ENCODE data around the gene SORT1. TPM values are rescaled to one million over a fixed set of nuclear protein-coding genes. Genes with fewer than 3 reads are reported as not detected.

Gene SORT1
- total RNA-seq, 1 experiment from 2014 or later: 47.9 TPM

GRCh38 chr1:109350655-109351054 is 47.1 kb downstream of the SORT1 start:
- no peaks in the 10 kb centered on the region for H3K79me2 ChIP-seq (ENCODE audit: insufficient read depth, low read length)
- H3K27ac Mint-ChIP-seq: no peak overlapping the region
- no peak overlapping the region for H4K91ac ChIP-seq (ENCODE audit: insufficient read length, low read depth, low read length)
- peaks cover 3 to 50% (median 44%) of the 10 kb centered on the region in 3 experiments for H3K36me3 Mint-ChIP-seq (ENCODE audit: insufficient read depth in 1 of 3, low read depth in 3 of 3)
- no peak overlapping the region for H2BK5ac ChIP-seq (ENCODE audit: insufficient read length, low read length)
- no peak overlapping the region for H2AK5ac ChIP-seq (ENCODE audit: insufficient read length, low read length)
- H3K18ac ChIP-seq (ENCODE audit: insufficient read length, low read depth, low read length): no peak overlapping the region
- H4K5ac ChIP-seq (ENCODE audit: insufficient read length, low read depth, low read length): no peak overlapping the region
- H3K9me3 ChIP-seq (ENCODE audit: control insufficient read depth, low read depth, low read length): no peaks in the 10 kb centered on the region
- no peak overlapping the region for H3K23ac ChIP-seq (ENCODE audit: insufficient read length, low read depth, low read length)
- no peak overlapping the region for H3K4me2 ChIP-seq (ENCODE audit: insufficient read depth, insufficient read length, low read length)
- no peak overlapping the region for H3K4me3 Mint-ChIP-seq
- H3K4ac ChIP-seq (ENCODE audit: low read depth, low read length): no peak overlapping the region
- H2AFZ ChIP-seq (ENCODE audit: low read length): no peak overlapping the region
- H3K27me3 Mint-ChIP-seq (ENCODE audit: low read depth): no peaks in the 10 kb centered on the region
- no peak overlapping the region for H3K56ac ChIP-seq (ENCODE audit: insufficient read length, low read depth, low read length)
- DNase-seq: no peak
- H2BK20ac ChIP-seq (ENCODE audit: low read depth, low read length, poor library complexity, severe bottlenecking): no peak overlapping the region
- peaks cover 2 to 5% of the 10 kb centered on the region in 2 experiments; a peak in 3 of 4 replicates for H3K4me1 Mint-ChIP-seq
- no CpG with 5 or more reads among the region's 1 CpG for WGBS (ENCODE audit: extremely low coverage, insufficient read length, low lambda C conversion rate)
- H3K27ac ChIP-seq (ENCODE audit: insufficient read length, low read depth, low read length): no peak overlapping the region
- no peak overlapping the region for H4K8ac ChIP-seq (replicated peaks; ENCODE audit: insufficient read length, low read depth, low read length)
- H3T11ph ChIP-seq (ENCODE audit: low read length): no peak overlapping the region
- no peaks in the 10 kb centered on the region for H3K4me1 ChIP-seq (ENCODE audit: insufficient read depth, low read length)
- H3K14ac ChIP-seq (ENCODE audit: insufficient read depth, low read length): no peak overlapping the region
- no peak overlapping the region for H2BK12ac ChIP-seq (ENCODE audit: insufficient read length, low read depth, low read length)
- no peaks in the 10 kb centered on the region; a peak in 1 of 5 replicates for H3K9me3 Mint-ChIP-seq
- TF ChIP-seq, protein P1, sequence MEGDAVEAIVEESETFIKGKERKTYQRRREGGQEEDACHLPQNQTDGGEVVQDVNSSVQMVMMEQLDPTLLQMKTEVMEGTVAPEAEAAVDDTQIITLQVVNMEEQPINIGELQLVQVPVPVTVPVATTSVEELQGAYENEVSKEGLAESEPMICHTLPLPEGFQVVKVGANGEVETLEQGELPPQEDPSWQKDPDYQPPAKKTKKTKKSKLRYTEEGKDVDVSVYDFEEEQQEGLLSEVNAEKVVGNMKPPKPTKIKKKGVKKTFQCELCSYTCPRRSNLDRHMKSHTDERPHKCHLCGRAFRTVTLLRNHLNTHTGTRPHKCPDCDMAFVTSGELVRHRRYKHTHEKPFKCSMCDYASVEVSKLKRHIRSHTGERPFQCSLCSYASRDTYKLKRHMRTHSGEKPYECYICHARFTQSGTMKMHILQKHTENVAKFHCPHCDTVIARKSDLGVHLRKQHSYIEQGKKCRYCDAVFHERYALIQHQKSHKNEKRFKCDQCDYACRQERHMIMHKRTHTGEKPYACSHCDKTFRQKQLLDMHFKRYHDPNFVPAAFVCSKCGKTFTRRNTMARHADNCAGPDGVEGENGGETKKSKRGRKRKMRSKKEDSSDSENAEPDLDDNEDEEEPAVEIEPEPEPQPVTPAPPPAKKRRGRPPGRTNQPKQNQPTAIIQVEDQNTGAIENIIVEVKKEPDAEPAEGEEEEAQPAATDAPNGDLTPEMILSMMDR (conservative IDR thresholded peaks at IDR 0.05): no peak
- no peak overlapping the region for H2BK15ac ChIP-seq (ENCODE audit: low read depth, low read length)
- H3K23me2 ChIP-seq (ENCODE audit: insufficient read length, low read depth, low read length, poor library complexity, severe bottlenecking): no peaks in the 10 kb centered on the region
- H3K79me1 ChIP-seq (ENCODE audit: insufficient read depth, low read depth, low read length, poor library complexity, severe bottlenecking): no peaks in the 10 kb centered on the region
- no peak overlapping the region for H2BK120ac ChIP-seq (ENCODE audit: low read depth, low read length, poor library complexity, severe bottlenecking)
- no peaks in the 10 kb centered on the region for H4K20me1 ChIP-seq (ENCODE audit: control insufficient read depth, insufficient read depth, insufficient read length)
- no peak overlapping the region for H3K9ac ChIP-seq (ENCODE audit: extremely low read depth, insufficient read length, low read length)
- no peaks in the 10 kb centered on the region for H3K27me3 ChIP-seq (ENCODE audit: insufficient read depth, low read length)
